M059J (cell line): ENCODE results near the gene ZNF660. TPM values are rescaled to one million over a fixed set of nuclear protein-coding genes. Genes with fewer than 3 reads are reported as not detected.
"Not testable (repeated sequence)": the region's sequence is repeated elsewhere in the genome, so short reads cannot be mapped to it uniquely, and the experiment has no call there.

ENCODE experiments used
- DNase-seq: peaks from one replicate; pipeline ENCODE4 v3.0.0-alpha.2; 2012; ENCODE audit warnings: low read depth
- total RNA-seq: library from RNA; depleted of rRNA; stranded (reverse); fragments of >200 nt; shearing (Covaris generic); gene quantifications from 2 replicates; pipeline ENCODE4 v1.2.3, GENCODE V29; 2014; rRNA removed

Gene ZNF660
- 0.64 and 1.7 TPM in 2 replicates for total RNA-seq

DNA sequence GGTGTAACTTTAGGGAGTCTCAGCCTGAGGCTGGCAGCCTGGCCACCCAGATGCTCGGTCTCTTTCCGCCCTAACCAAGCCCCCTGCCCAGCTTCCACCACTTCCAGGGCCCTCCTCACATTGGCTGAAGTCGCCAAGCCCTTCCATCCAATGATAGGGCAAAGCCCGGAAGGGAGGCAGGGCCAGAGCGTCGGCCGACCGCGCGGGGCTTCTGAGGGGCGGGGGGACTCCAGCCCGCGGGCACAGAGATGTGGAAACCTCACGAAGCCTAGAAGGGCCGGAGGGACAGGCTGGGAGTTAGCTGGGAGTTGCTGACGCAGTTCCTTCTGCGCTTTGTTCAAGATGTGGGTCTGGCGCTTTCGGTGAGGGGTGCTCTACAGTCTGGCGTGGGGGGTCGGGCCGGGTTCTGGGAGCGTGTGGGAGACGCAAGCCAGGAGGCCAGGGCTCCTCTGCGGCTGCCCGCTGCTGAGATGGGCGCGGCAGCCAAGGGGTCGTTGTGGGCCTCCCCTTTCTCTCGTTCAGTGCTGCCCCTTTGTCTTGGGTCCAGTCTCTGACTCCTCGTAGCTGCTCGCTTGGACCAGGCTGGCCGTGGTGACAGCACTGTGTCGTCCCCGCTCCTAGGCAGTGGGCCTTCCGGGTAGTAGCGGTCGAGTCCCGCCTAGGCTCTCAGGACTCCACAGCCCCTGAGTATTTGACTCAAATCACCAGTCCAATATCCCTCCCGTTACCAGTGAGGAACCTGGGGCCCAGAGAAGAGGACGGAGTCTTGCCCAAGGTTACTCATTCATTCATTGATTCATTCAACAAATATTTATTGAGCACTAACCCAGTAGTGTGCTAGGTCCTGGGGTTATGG is at the start of gene ZNF660:
ZNF660 (plus strand) TSS at position 319 of the 856 bp plus-strand sequence. CDS start 9,230 bp downstream, outside the sequence.
- DNase-seq: peak; percentile 60

- DNase-seq: no peak
Measured at GRCh38 chr3:44535364-44535763, 49.4 kb upstream of the ZNF660 start.

- DNase-seq: not testable (repeated sequence)
Measured at GRCh38 chr3:44544811-44545210, 40.0 kb upstream of the ZNF660 start.

GRCh38 chr3:44554626-44555592 is 29.9 kb upstream of the ZNF660 start, which contains the start of gene ZKSCAN7:
TSS of gene ZKSCAN7 (plus strand) at chr3:44555193. CDS start at chr3:44557048, 1,855 bp downstream.
- DNase-seq: peak; percentile 29

GRCh38 chr3:44555723-44556122 is 29.0 kb upstream of the ZNF660 start:
- DNase-seq: no peak

GRCh38 chr3:44557074-44557473 is 27.7 kb upstream of the ZNF660 start:
- no peak for DNase-seq

DNA sequence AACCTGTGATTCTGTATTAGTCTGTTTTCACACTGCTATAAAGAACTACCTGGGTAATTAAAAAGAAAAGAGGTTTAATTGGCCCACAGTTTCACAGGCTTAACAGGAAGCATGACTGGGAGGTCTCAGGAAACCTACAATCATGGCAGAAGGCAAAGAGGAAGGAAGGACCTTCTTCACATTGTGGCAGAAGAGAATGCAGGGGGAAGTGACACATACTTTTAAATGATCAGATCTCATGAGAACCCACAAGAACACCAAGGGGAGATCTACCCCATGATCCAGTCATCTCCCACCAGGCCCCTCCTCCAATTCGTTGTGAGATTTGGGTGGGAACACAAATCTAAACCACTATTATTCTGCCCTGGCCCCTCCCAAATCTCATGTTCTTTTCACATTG is 23.7 kb upstream of the ZNF660 start:
- no peak for DNase-seq

DNA sequence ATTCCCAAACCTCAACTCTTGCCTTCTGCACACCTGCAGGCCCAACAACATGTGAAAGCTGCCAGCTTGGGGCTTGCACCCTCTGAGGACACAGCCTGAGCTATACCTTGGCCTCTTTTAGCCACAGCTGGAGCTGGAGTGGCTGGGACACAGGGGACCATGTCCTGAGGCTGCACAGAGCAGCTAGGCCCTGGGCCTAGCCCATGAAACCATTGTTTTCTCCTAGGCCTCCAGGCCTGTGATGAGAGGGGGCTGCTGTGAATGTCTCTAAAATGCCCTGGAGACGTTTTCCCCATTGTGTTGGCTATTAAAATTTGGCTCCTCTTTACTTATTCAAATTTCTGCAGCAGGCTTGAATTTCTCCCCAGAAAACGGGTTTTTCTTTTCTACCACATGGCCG is 22.6 kb upstream of the ZNF660 start:
- no peak for DNase-seq

- DNase-seq: peak; percentile 18
Measured at GRCh38 chr3:44568561-44568960, 16.2 kb upstream of the ZNF660 start.

GRCh38 chr3:44571024-44571423 is 13.7 kb upstream of the ZNF660 start:
- DNase-seq: no peak

DNA sequence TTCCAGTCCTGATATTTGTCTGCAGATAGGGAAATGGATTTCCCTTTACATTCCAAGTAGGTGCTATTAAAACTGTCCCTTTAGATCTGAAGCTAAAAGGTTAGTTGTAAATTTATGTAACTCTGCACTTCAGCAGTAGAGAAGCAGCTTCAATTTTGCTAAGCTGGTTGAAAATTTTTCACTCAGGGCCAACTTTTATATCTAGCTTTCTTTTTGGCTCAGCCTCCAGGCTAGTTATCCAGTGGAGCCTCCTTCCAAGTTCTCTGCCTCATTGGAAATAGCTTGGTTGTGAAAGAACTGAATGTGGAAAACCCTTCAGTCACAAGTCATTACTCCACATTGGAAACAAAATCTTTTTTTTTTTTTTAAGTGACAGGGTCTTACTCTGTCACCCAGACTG is 8.2 kb upstream of the ZNF660 start:
- DNase-seq: no peak

DNA sequence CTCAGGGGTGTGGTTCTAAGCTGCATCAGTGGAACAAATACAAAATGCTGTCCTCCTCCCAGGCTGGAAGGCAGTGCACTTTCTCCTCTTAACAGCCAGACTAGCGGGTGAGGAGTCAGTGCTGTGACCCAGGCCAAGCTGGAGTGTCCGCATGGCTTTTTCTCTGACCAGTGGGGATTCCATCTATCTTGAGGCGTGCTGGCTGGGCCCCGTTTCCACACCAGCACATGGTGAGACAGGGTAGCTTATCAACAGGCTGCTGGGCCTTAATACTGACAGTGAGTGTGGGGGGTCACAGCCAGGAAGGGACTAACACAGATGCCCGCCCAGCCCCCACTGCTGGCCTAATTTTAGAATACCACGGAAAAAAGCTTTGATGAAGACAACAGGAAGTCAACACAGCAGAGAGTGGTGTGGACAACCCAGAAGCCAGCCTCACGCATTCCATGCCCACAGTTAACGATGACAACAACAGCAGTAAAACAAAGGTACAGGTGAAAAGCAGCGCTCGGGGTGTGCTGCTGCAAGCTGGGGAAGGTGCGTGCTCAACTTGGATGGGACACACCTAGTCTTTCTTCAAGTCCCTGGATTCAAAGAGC is 7.3 kb upstream of the ZNF660 start:
- DNase-seq: not testable (repeated sequence)

GRCh38 chr3:44578316-44578715 is 6.4 kb upstream of the ZNF660 start:
- DNase-seq: not testable (repeated sequence)

- DNase-seq: not testable (repeated sequence)
Measured at GRCh38 chr3:44578924-44579515, 5.7 kb upstream of the ZNF660 start.

GRCh38 chr3:44579749-44580148 is 5.0 kb upstream of the ZNF660 start:
- not testable (repeated sequence) for DNase-seq

GRCh38 chr3:44580971-44581370 is 3.8 kb upstream of the ZNF660 start:
- not testable (repeated sequence) for DNase-seq

- no peak for DNase-seq
Measured at GRCh38 chr3:44596621-44597020, 11.9 kb downstream of the ZNF660 start.

DNA sequence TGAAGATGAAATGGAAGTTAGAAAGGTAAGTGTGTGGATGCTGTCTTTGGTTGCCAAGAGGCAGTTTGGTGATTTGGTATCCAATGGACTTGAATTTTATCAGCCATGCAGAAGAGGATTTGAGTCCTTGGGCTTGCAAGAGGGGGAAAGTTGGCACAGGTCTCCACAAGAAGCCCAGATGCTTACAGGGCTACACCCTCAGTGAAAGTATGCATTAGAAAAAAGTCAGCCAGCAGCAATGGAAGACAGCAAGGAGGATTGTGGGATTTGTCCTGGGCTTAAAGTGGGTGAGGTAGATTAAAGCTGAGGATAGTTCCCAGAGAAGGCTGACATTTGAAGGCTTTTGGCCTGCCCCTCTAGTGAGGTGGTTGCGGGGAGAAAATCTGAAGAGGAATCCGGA is 17.0 kb downstream of the ZNF660 start:
- DNase-seq: no peak

GRCh38 chr3:44612678-44613077 is 27.9 kb downstream of the ZNF660 start:
- DNase-seq: no peak

DNA sequence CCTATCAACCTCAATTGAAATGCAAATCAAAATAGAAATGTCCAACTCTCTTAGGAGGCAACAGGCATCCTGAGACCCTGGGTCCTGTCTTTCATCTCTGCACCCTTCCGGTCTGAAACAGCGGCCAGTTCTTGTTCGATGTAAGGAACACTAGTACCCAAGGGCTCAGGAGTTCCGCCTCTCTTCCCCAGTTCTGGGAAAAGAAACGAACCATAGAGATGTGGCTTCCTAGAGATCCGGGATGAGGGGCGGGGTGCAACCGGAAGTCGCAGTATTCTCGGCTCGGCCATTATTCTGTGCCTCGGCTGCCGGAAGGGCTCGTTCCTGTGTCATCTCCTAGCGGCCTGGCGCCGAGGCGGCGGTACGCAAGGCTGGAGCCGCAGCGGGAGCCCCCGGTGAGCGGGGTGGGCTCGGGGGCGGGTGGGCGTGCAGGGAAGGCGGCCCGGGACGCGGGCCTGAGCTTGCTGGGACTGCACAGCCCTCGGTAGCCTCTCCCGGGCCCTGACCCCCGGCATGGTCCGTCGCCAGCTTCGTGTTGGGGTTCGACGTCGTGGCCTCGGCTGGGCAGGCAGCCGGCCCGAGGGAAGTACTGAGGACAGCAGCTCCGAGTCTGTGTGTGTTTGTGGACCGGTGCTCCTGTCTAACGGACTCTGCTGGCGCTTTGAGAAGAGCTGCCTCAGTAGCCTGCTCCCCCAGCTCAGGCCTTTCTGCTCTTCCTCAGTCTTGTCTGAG is 40.2 kb downstream of the ZNF660 start, which contains the start of gene ZNF197:
ZNF197 (plus strand) TSS at position 288 of the 732 bp plus-strand sequence. CDS start 4,119 bp downstream, outside the sequence.
- peak; percentile 90 for DNase-seq
